Common myeloid progenitor, CD34-positive (primary cell): ENCODE data around the gene PIP5K1B.

Experiments
- CTCF ChIA-PET: fragments of 350-600 bp; sonication (Branson Sonifier 250); formaldehyde crosslinking; loops from one replicate; lab custom pipeline; 2021; ENCODE audit warnings: antibody characterized with exemption; lab: Charles Lee
- POLR2A ChIA-PET: fragments of 350-600 bp; sonication (Branson Sonifier 250); formaldehyde crosslinking; loops from one replicate; lab custom pipeline; 2021; ENCODE audit warnings: antibody characterized with exemption; lab: Charles Lee
- DNase-seq, 3 donors: peaks; one replicate each; pipeline versions ENCODE4 v3.0.0 to v3.0.0-alpha.2; 2013
- H3K27ac ChIP-seq, 2 experiments: 1 replicate in 1 of 2; 2 replicates in 1 of 2; pipeline ENCODE4 v1.7.0; 2013; ENCODE audit warnings: inconsistent platforms in 2 of 2, low read length in 2 of 2, mild to moderate bottlenecking in 2 of 2, low read depth in 1 of 2, moderate library complexity in 1 of 2; ENCODE audit not compliant: severe bottlenecking in 2 of 2, insufficient read depth in 1 of 2, poor library complexity in 1 of 2
- H3K27me3 ChIP-seq, 5 experiments: replicated peaks in 2 of 5; 1 replicate in 3 of 5; 2 replicates in 2 of 5; pipeline versions ENCODE4 v1.6.1 to v1.7.0; 2013; ENCODE audit warnings: low read length in 4 of 5, mild to moderate bottlenecking in 2 of 5, moderate library complexity in 2 of 5, inconsistent platforms in 1 of 5; ENCODE audit not compliant: insufficient read depth in 5 of 5, control insufficient read depth in 4 of 5
- H3K36me3 ChIP-seq, 4 experiments: 1 replicate in 2 of 4; 2 replicates in 2 of 4; pipeline versions ENCODE4 v1.6.1 to v1.7.0; 2013; ENCODE audit warnings: low read length in 3 of 4, control low read depth in 1 of 4, mild to moderate bottlenecking in 1 of 4; ENCODE audit not compliant: control insufficient read depth in 4 of 4, insufficient read depth in 4 of 4
- H3K4me1 ChIP-seq, 4 experiments: 1 replicate in 3 of 4; 2 replicates in 1 of 4; pipeline versions ENCODE4 v1.6.1 to v1.7.1; 2013; ENCODE audit warnings: low read length in 3 of 4, mild to moderate bottlenecking in 3 of 4, control low read depth in 1 of 4, inconsistent platforms in 1 of 4, moderate library complexity in 1 of 4; ENCODE audit not compliant: control insufficient read depth in 4 of 4, insufficient read depth in 4 of 4; ENCODE audit errors: control extremely low read depth in 1 of 4
- H3K4me3 ChIP-seq, 7 experiments: 1 replicate in 4 of 7; 2 replicates in 3 of 7; pipeline versions ENCODE4 v1.5.1 to v1.7.0; 2013; ENCODE audit warnings: mild to moderate bottlenecking in 7 of 7, low read length in 6 of 7, moderate library complexity in 6 of 7, inconsistent platforms in 2 of 7, low read depth in 2 of 7, control low read depth in 1 of 7; ENCODE audit not compliant: insufficient read depth in 4 of 7, control insufficient read depth in 1 of 7; ENCODE audit errors: extremely low read depth in 1 of 7
- H3K9me3 ChIP-seq, 5 experiments: 1 replicate in 4 of 5; 2 replicates in 1 of 5; pipeline versions ENCODE4 v1.6.1 to v1.7.1; 2013; ENCODE audit warnings: low read length in 4 of 5, mild to moderate bottlenecking in 2 of 5, inconsistent platforms in 1 of 5, low read depth in 1 of 5, moderate library complexity in 1 of 5; ENCODE audit not compliant: control insufficient read depth in 4 of 5, insufficient read depth in 2 of 5; ENCODE audit errors: control extremely low read depth in 1 of 5
- WGBS: methylation state at CpG from one replicate; pipeline ENCODE4 v1.1.5; 2013; ENCODE audit not compliant: insufficient coverage; 5-methylcytosine and 5-hydroxymethylcytosine counted together

Gene PIP5K1B

DNA sequence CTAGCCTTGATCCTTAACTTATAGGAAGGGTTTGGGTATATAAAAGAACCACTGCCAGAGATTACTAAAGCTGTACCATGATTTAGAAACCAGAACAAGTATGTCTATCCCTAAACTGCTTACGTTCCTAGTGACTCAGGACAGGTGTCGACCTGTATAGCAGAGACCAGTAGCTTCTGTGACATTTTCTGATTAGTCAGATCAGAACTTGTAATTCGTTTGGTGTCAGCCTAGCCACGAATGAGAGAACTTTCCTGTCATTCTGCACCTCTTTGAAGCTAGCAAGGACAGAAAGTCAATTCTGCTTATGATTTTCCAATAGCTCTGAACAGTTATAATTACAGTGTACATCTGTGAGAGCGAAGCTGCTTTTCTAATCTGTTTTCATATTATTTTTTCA, 269.4 kb downstream of the PIP5K1B start:
- Histone ChIP-seq H3K27ac (peak overlapping the region in 1 of 2 experiments; percentile 39), H3K4me3 (peak overlapping the region in 1 of 7 experiments; percentile 38), H3K27me3 (no peaks in the 10 kb centered on the region), H3K9me3 (peaks cover 0 to 3% (median 0%) of the 10 kb centered on the region in 5 experiments), H3K36me3 (no peaks in the 10 kb centered on the region), H3K4me1 (peaks cover 15 to 49% (median 29%) of the 10 kb centered on the region in 4 experiments)
- ChIA-PET POLR2A (no interaction called here), CTCF (interaction anchor here (0.8 to 3.3 kb wide), 9 partner anchors 9 to 389 kb away, joined by 3 to 16 read pairs (median 3); no protein-coding TSS in a partner anchor)
- DNase-seq: no peak
- 58% methylated on average over 4 of the region's 5 CpGs for WGBS

DNA sequence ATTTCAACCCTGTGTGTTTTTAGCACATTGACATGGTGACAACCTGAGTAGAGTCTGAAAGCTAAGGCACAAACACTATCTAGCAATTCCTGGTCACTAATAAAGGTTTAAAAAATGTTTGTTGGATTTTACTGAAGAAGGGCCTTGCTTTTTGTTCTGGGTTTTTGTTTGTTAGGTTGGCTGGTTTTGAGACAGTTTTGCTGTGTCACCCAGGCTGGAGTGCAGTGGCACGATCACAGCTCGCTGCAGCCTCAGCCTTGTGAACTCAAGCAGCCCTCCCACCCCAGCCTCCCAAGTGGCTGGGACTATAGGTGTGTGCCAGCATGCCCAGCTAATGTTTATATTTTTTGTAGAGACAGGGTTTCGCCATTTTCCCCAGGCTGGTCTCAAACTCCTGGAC, 269.9 kb downstream of the PIP5K1B start:
- peak overlapping the region in 2 of 7 experiments; percentile 25 to 38 for H3K4me3 ChIP-seq
- H3K9me3 ChIP-seq: peaks cover 0 to 3% (median 0%) of the 10 kb centered on the region in 5 experiments
- peak in 2 of 3 donors; percentile 68 to 79 for DNase-seq
- peaks cover 15 to 54% (median 34%) of the 10 kb centered on the region in 4 experiments for H3K4me1 ChIP-seq
- WGBS: 20% methylated on average over 1 of the region's 3 CpGs
- H3K27ac ChIP-seq: peak overlapping the region in 1 of 2 experiments; percentile 39
- CTCF ChIA-PET: interaction anchor here (0.8 to 3.3 kb wide), 7 partner anchors 9 to 414 kb away, joined by 3 to 16 read pairs (median 3); no protein-coding TSS in a partner anchor
- no peaks in the 10 kb centered on the region for H3K27me3 ChIP-seq
- POLR2A ChIA-PET: no interaction called here
- no peaks in the 10 kb centered on the region for H3K36me3 ChIP-seq

DNA sequence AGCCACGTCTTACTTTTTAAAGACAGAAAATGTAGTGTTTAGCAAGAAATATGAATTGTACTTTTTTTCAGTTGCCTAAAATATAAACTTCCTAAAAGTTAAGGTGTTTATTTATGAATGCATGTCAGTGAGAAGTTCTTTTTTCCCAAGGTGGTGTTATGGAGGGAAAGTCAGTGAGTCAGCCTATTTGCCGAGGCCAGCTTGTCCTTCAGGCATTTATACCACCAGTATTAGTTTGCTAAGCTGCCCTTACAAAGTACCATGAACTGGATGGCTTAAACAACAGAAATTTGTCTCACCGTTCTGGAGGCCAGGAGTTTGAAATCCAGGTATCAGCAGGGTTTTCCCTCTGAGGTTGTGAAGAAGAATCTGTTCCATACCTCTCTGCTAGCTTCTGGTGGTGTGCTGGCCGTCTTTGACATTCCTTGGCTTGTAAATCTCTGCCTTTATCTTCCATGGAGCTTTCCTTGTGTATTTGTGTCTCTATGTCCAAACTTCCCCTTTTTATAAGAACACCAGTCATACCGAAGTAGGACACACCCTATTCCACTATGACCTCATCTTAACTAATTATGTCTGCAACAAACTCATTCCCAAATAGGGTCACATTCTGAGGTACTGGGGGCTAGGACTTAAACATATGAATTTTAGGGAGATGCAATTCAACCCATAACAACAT, 270.5 kb downstream of the PIP5K1B start:
- ChIA-PET CTCF (interaction anchor here (0.5 to 3.3 kb wide), 7 partner anchors 8 to 414 kb away, joined by 3 to 16 read pairs (median 4); no protein-coding TSS in a partner anchor), POLR2A (interaction anchor here (0.6 kb wide), 1 partner anchor 67 kb away, joined by 3 read pairs; no protein-coding TSS in a partner anchor)
- Histone ChIP-seq H3K9me3 (peaks cover 0 to 3% (median 0%) of the 10 kb centered on the region in 5 experiments), H3K27me3 (no peaks in the 10 kb centered on the region), H3K27ac (peak overlapping the region in 1 of 2 experiments; percentile 39), H3K4me3 (peak overlapping the region in 1 of 7 experiments; percentile 25), H3K4me1 (peaks cover 21 to 60% (median 40%) of the 10 kb centered on the region in 4 experiments), H3K36me3 (no peaks in the 10 kb centered on the region)
- WGBS: 40% methylated on average over 3 of the region's 5 CpGs
- DNase-seq: peak in 2 of 3 donors; percentile 68 to 83

DNA sequence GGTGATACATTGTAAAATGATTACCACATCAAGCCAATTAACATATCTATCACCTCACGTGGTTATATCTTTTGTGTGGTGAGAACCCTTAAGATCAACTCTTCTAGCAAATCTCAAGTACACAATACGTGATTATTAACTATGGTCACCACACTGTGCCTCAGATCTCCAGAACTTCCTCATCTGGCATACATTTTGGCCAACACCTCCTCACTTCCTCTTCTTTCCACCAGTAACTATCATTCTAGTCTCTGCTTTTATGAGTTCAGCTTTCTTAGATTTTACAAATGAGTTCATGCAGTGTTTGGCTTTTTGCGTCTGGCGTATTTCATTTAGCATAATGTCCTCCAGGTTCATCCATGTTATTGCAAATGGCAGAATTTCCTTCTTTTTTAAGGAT, 273.0 kb downstream of the PIP5K1B start:
- Histone ChIP-seq H3K4me1 (peaks cover 31 to 85% (median 64%) of the 10 kb centered on the region in 4 experiments), H3K9me3 (peaks cover 0 to 3% (median 0%) of the 10 kb centered on the region in 5 experiments), H3K4me3 (no peak overlapping the region), H3K27me3 (no peaks in the 10 kb centered on the region), H3K36me3 (no peaks in the 10 kb centered on the region), H3K27ac (no peak overlapping the region)
- ChIA-PET POLR2A (no interaction called here), CTCF (interaction anchor here (1.0 to 1.7 kb wide), 3 partner anchors 11 to 42 kb away, joined by 3 to 7 read pairs (median 4); no protein-coding TSS in a partner anchor)
- DNase-seq: peak in 2 of 3 donors; percentile 89 to 94
- no CpG with 5 or more reads among the region's 4 CpGs for WGBS

DNA sequence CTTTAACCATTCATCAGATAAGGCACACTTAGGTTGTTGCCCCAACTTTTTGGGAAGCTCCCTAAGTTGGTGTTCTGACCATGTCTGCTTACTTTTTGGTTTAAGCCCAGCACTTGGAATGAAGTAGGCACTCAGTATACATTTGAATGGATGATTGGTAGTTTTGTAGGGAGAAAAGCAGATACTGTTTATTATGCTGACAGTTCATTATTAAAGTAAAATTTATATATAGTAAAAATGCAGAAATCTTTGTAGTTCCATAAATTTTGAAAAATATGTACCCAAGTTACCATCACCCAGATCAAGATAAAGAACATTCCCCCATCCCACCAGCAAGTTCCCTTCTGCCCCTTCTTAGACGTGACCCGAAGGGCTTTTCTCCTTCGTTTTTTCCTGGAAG, 273.5 kb downstream of the PIP5K1B start:
- ChIA-PET CTCF (interaction anchor here (1.7 kb wide), 2 partner anchors 11 to 20 kb away, joined by 4 to 7 read pairs; no protein-coding TSS in a partner anchor), POLR2A (no interaction called here)
- peaks cover 34 to 89% (median 68%) of the 10 kb centered on the region in 4 experiments for H3K4me1 ChIP-seq
- H3K27ac ChIP-seq: no peak overlapping the region
- peak overlapping the region in 1 of 7 experiments; percentile 19 for H3K4me3 ChIP-seq
- no peaks in the 10 kb centered on the region for H3K27me3 ChIP-seq
- WGBS: no CpG with 5 or more reads among the region's 3 CpGs
- DNase-seq: no peak
- H3K36me3 ChIP-seq: no peaks in the 10 kb centered on the region
- H3K9me3 ChIP-seq: peaks cover 0 to 3% (median 0%) of the 10 kb centered on the region in 5 experiments

DNA sequence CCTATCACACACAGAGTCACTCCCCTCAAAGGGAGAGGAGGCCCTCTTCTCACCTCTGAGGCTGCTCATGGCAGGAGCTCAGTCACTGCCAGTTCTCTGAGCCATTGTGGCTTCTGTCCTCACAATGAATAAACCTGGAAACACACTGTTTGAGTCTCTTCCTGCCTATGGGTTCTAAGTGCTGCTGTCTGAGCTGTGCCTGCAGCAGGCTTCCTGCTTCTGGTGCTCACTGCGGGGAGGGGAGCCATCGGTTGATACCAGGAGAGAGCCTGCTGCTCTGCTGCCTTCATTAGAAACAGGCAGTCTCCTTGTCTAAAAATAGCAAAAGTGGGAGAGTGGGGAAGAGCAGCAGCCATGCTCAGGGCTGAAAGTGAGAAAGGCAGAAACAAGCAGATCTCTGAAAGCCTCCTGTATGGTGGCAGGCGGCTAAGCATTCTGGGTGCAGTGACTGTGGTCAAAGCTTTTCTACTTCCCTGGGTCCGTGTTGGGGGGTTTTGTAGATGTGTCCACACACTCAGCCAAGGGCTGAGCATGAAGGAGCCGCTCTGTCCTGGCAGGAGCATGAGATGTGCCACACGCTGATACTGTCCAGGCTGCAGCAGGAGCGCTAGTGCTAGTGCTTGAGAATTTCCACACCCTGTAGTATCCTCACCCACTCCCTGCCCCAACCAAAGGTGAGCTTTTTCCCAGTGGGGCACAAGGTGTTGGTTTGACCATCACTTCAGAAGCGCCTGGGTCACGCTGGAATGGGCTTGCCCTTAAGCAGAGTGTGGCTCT, 274.7 kb downstream of the PIP5K1B start:
- no peak overlapping the region for H3K4me3 ChIP-seq
- ChIA-PET CTCF (interaction anchor here (0.7 to 2.5 kb wide), 4 partner anchors 10 to 48 kb away, joined by 3 to 6 read pairs (median 4); no protein-coding TSS in a partner anchor), POLR2A (no interaction called here)
- no peaks in the 10 kb centered on the region for H3K36me3 ChIP-seq
- H3K27ac ChIP-seq: peak overlapping the region in 1 of 2 experiments; percentile 27
- H3K27me3 ChIP-seq: no peaks in the 10 kb centered on the region
- H3K9me3 ChIP-seq: peaks cover 0 to 3% (median 0%) of the 10 kb centered on the region in 5 experiments
- DNase-seq: peak in 2 of 3 donors; percentile 79 to 86
- peaks cover 32 to 85% (median 68%) of the 10 kb centered on the region in 4 experiments for H3K4me1 ChIP-seq
- 66% methylated on average over 7 of the region's 9 CpGs for WGBS
